AG08396 (cell line): ENCODE results near the gene PALMD.

Experiments used
- DNase-seq: peaks from one replicate; pipeline ENCODE4 v3.0.0; 2012; ENCODE audit warnings: low spot score, mixed read lengths

PALMD gene

DNA sequence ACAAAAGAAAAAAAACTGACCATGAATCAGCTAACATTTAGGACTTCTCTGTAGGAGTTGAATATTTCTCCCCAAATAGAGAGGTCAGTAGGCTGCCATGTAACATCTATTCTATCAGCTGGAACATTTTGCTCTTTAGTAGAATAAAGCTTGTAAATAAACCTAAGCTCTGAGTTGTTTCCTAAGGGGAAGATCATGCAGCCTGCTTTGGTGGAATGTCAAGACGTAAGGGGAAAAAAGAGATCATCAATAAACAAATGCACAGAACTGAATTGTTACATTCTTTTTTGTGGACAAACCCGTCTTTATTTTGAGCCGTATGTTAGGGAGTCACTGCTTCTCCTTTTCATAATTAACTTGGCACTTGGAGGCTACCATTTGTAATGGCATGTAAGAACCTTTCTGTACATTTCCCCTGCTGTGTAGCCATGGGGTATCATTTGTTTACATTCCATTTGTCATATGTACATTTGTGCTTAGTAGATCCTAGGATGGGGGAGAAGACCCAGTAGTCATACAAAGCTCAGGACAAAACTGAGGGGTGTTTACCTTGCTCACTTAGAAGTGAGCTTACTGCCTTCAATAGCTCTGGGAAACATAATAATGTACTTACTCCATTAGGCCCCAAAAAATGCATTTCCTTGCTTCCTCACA, 10.8 kb upstream of the PALMD start:
- DNase-seq: no peak

DNA sequence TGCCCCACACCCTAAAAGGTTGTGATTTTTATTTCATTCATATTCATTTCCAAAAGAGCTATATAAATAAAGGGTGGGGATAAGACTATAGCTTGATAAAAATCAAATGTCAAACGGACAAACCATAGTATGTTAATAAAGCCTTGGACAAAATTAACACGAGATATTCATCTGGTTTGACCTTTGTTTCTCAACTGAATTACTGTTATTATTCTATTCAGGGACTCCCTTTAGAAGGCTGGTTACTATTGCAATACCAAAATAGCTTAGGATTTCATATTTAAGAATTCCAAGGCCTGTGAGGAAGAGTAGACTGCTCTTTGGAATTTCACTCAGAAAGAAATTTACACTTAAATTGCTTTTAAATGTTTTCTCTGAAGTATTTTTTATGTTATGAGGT, 10.2 kb upstream of the PALMD start:
- DNase-seq: no peak

DNA sequence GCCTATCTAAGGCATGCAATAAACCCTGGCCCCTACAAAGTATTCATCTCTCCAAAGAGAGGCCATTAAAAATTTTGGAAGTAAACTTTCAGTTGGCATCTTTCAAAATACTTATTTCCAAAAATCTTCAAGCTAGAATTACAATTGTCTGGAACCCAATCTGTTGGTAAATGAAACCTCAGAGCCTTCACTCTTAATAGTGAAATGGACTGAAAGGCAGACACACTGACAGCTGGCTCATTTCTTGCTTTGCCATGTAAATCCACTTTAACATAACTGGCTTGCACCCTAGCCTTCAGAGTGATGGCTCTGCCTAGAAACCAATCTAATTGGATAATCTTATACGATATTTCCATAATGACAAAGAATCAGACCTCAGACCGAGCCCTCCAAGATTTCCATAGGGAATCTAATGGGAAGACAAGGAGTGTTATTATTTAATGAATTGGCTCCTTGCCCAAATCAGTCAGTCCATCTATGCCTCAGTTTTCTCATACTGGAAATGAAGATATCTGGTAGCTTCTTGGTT, 9.2 kb upstream of the PALMD start:
- DNase-seq: no peak

DNA sequence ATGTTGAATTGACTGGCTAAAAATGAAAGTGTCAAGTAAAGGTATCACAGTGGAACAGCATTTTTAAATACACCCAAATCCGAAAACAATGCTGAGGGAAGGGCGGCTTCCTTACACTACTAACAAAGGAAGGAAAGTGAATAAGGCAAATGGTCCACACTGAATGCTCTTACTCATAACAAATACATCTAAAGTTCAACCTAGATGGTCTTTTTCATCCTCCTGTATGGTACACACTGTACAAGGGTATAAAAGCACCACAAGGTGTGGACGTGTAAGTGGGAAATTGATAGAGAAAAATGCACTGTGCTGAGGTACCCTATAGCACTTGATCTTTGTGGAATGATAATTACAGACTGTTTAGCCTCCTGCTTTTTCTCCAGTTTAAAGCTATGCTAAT, 7.1 kb upstream of the PALMD start:
- DNase-seq: no peak

DNA sequence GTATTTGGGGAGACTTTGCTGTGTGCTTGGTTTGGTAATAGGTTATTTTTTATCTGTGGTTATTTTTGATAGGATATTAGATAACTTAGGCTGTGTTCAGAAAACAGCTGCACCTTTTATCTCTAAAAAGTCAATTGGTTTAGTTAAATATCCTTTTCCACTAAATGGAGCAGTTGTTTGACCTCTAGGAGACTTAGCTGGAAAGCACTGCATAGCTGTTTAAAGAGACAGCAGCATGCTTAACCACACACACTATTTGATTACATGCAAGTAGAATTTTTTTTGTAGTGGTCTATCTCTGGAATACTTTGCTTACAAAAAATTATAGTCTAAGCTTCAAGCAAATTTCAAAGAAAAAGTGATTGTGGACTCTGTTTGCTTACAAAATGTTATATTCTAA, 6.5 kb upstream of the PALMD start:
- DNase-seq: no peak

DNA sequence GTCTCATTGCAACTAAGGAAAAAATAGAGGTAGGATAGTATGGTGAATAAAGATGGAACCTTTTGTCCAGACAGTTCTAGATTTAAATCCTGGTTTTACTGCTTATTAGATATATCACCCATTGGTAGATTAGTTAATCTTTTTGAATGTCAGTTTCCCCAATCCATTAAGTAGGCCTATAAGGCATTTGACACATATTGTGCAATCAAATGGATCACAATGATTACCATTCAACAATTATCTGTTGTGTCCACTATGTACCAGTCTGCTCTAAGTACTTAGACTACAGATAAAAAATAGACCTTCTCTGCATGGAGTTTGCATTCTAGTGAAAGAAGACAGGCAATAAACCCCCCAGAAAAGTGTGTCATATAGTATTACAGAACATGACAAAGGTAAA, 6.0 kb upstream of the PALMD start:
- DNase-seq: no peak

DNA sequence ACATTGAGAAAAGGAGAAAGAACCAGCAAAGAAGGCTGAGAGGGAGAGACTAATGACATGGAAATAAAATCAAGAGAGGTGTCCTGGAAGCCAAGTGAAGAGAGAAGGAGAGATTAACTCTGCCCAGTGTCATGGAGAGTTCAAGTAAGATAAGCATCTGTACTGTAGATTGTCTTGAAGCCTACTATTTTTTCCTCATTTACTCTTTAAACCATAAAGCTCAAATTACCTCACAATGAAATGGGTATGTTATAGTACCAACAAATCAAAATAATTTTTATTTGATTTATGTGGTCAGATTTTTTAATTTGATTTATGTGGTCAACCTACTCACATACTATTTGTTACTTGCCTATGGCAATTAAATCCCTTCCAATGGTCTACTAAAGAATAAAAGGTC, 5.2 kb upstream of the PALMD start:
- no peak for DNase-seq

DNA sequence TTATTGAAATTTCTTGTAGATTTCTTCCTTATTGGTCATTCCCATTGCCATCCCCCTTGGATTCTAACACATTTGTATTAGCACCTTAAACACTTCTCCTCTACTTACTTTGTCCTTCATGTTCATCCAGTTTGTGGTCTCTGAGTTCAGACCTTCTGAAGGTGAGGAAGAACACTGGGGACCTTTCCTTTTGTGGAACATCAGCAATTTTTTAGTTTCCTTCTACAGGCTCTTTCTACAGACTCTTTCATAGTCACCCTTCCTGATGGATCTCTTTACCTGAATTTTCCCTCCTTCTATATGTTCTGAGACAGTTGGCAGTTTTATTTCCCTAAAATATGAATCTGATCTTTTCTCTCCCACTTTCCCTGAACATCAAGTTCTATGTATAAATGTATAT, 4.4 kb upstream of the PALMD start:
- no peak for DNase-seq

DNA sequence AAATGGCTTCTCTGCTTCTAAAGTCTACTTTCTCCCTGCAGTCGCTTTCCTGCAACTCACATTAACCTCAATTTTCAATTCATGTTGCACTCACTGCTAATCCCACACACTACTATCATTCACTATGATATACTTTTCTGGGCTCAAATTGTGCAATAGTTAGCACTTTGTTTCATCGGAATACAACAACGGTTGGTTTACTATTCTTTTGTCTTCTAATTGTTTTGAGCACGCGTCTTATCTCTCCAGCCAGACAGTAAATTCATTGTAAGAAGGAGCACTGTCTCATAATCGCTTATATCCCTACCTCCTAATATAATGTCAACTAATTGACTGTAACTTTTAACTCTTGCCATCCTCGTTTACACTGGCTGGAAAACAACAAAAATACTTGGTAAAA, 3.9 kb upstream of the PALMD start:
- DNase-seq: no peak

DNA sequence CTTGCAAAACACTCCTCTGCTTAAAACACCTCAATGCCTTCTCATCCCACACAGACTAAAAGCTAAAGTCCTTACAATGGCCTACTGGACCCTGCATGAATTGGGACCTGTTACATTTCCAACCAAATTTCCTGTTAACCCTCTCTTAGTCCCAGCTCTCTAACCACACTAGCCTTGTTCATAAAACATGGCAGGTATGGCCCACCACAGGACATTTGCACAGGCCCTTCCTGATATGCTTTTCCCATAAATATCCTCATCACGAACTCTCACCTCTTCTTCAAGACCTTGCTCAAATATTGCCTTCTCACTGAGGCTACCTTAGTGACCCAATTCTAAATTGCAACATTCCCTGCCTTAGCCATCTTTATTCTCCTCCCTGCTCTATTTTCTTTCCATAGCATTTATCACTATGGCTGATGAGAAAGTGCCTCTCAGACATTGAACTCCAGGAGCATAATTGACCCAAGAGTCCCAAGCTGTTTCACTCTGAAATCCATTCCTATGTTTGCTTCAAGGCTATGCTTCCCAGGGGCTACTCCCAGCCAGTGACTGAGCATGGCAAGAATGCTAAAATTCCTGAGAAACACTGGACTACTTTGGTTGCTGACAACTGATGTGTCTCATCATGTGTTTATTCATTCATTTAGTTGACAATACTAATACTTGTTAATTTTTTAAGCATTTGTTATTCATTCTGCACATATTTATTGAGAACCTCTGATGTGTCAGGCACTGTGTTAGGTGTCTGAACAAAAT, 2.7 kb upstream of the PALMD start:
- peak; percentile 24 for DNase-seq

DNA sequence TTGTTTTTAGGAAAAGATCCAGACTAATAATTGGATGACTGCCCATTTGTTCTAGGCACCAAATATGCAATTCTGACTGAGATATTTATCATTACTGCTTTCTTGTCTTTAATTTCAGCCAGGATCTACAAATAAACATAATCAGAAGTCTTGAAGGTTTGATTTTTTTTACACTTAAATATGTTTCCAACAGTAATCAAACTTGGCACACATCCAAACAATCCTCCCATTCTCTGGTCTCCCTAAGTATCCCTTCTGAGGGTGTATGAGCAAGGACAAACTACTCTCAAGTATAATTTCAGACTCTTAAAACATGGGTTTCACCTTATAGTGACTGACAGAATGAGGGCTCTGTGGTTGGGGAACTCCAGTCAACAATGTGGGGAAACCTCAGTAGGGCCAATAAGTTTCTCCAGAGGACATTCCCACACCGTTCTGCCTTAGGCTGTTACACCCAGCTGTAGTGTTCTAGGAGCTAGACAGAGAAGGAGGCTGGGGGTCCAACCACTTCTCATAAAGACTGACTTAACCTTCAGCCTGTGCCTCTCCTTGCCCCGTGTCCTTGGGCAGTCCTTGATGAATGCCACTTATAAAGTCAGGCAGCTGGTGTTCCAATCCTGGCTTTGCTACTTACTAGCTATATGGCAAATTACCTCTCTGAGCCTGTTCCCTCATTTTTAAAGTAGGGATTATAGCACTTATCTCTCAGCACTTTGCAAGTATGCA, 1.5 kb upstream of the PALMD start:
- DNase-seq: no peak

DNA sequence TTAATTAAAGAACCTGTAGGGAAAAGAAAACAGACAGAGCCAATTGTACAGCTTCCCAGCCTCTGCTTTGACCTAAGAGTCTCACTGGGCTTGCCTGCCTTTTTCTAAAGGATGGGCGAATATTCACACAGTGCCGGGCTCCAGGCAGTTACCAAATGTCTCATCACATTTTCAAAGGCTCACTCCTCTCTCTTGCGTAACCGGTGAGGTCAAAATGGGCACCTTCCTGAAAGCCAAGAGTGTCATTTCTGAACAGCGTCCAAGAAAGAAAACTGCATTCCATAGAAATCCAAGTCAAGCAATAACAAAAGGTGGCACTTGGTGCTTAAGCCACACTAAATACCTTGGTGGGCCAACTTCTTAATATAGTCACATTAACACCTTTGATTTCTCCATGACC, 710 bp upstream of the PALMD start:
- peak; percentile 8 for DNase-seq

DNA sequence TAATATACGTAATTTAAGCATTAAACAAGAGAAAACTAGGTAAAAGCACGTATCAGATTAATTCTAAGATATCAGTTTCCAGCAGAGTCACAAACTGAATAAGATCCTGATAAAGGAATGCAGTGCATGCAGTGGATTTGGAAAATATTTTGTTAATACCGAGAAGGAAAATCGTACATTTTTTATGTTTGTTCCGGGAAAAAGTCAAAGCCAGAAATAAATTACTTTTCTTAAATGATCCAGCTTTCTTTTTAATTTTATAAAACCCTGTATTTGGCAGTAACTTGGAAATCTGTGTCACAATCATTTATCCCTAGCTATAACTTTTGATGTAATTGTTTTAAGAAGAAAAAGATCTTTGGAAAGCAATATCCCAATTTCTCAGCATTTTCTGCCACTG, 955 bp downstream of the PALMD start:
- DNase-seq: no peak

DNA sequence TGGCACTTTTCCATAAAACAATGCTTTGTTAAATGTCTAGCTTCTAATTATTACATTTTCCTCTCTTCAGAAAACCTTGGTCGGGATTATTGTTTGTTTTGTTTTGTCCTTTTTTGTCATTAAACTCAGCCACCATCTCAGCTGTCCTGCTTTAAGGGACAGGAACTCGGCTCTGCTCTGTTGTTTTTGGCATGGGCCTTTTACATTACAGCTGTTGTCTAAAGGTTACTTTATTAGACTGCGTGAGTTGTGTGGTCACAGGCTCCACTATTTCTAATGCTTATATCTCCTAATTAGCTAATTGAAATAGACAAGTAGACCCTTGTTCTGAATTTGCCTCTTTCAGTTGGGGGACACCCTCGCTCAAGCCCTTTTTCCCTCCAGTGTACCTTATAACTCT, 1.6 kb downstream of the PALMD start:
- no peak for DNase-seq

DNA sequence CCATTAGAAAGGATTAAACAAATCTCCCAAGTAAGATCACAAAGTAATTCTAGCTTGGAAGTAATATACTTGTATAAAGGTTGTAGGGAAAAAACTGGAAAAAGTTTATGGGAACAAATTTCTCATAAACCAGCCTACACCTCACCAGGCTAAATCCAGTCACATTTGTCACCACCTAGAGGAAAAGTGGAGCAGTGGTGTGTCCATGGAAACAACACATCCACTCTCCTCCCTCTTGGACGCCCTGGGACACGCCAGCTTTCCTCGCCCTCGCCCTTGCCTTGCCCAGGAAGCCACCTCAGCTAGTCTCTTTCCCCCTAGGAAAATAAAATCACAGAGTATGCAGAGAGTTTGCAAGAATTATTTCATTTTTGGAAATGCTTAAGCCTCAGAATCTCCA, 2.2 kb downstream of the PALMD start:
- no peak for DNase-seq

DNA sequence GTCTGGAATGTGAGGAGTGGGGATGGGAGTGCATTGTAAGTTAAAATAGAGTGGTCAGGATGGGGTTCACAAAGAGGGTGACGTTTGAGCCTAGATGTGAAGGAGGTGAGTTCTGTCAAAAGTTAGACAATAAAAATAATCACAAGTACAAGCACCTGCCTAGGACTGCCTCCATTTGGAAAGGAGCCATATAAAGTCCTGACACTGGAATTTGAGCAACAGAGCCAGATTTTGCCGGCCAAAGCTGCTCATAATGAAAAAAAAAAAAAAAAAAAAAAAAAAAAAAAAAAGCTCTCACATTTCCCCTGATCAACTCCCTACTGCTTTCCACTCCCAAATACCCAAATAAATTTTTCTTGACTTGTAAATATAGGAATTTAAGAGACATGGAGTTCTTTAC, 4.1 kb downstream of the PALMD start:
- DNase-seq: no peak

DNA sequence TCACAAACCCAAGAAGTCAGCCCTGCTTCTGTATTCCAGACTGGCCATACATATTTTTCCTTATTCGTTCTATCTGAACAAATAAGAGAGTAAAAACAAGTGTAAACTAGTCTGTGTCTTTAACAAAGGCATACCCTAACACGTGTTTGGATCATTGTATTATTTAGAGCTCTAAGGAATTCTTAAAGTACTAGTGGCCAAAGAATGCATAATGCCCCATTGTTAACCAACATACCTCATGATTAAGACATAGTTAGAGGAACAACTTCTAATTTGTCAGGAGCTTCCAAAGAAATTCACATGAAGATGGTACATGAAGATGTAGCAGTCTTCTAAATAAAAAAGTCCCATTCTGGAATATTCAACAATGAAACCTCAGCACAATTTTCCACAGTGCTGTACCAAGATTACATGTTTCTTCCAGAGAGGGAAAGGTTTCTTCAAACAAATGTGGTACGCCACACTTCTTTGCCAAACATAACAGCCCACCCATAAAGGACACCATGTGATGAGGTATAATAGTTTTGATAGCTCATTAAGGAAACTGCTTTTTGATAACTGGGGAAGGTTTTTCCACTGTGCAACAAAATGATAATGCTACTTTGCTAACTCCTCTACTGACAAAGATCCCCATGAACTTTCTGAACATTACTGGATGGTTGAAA, 5.0 kb downstream of the PALMD start:
- no peak for DNase-seq

DNA sequence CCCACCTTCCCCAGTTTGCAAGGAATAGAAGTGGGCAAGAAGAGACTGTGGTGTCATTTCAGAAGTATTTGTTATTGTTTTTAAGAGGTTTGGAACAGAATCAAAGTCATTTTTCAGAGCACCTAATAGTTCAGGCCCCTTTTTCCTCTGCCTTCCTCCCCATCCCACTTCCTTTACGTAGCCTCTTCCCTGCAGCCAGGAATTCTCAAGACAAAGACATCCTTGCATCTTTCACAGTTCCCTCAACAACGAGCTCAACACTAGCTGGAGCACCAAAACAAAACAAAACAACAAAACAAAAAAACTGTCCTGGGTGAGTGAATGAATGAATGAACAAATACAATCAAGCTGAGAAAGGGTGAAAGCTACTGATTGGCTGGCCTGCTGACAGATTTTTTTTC, 7.0 kb downstream of the PALMD start:
- DNase-seq: no peak

DNA sequence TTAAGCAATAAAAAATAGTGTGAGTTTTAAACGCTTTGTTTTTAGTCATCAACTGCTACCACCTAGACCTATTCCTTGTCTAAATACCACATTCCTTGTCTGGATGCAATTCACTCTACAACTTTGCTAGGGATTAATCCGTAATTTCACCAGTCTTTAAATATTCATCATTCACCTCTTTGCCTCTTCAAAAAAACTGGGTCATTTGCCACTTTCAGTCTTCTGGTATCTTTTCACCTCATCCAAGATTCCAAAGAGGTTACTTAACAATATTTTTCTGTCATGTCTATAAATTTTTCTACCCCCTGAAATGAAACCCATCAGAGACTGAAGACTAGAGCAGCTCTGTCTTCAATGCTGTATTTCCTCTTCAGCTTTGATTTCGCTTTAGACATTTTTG, 9.5 kb downstream of the PALMD start:
- no peak for DNase-seq

DNA sequence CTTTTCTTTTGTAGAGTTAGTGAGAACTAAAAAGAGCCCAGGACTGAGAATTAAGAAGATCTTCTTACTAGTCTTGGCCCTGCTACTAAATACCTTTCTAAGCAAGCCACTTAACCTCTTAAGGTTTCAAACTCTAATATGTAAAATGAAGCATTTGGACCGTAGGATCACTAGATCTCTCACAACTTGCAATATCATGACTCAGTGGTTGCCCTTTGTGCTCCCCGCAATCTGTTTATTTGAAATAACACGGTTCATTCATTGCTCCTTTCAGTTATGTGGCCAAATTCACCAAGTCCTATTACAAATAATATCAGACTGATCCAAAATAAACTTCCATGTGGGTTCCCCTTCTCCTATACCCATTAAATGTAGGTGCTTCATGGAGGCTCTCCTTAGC, 10.8 kb downstream of the PALMD start:
- no peak for DNase-seq

DNA sequence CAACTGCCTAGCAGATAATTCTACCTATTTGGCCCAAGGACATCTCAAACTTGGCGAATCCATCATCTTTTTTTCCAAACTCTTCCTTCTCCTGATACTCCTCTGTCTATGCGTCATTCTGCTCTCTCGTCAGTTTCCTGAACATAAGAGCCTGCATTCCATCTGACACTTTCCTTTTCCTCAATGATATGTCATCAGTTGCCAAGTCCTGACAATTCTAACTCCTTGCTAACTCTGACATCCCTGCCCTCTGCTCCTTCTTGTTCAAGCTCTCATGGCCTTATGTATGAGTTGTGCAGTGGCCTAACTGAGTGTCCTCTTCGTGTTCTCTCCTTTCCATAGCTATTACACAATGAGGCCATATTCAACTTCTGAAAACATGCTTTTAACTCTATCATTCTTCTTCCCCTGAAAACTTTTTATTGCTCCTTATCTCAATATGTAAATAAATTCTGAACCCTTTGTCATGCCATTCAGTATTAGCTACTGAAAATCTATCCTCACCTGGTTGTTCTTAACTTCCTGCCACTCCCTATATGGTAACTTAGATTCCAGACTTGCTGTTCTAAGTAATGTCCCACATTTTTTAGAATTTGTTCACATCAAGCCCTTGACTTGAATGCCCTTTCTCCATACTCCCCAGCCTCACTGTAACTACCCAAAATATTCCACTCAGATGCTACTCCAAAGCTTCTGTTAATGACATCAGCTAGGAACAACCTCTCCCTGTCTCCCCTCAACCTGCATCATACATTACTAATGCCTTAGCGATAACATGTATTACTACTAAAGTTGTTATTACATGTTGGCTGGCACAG, 11.5 kb downstream of the PALMD start:
- DNase-seq: no peak

DNA sequence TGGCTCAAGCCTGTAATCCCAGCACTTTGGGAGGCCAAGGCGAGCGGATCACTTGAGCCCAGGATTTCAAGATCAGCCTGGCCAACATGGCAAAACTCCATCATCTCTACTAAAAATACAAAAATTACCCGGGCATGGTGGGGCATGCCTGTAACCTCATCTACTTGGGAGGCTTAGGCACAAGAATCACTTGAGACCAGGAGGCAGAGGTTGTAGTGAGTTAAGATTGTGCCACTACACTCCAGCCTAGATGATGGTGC, 12.0 kb downstream of the PALMD start:
- DNase-seq: no peak
